Measurements from ENCODE around the gene SLC25A51.

Gene SLC25A51

GRCh38 chr9:37937366-37937765 is 33.4 kb upstream of the SLC25A51 start:
- Histone ChIP-seq H3K36me3 (ENCODE audit: control insufficient read depth in 1 of 2, insufficient read depth in 2 of 2, low read length in 2 of 2) (peaks cover 0 to 10% of the 10 kb centered on the region in 2 donors), H3K27ac (ENCODE audit: low read depth, low read length) (no peak overlapping the region), H3K9ac (ENCODE audit: low read depth in 1 of 2, low read length in 2 of 2) (no peak overlapping the region), H3K9me3 (ENCODE audit: control insufficient read depth in 1 of 2, low read length in 2 of 2) (no peaks in the 10 kb centered on the region), H3K27me3 (ENCODE audit: control insufficient read depth in 1 of 2, insufficient read depth in 2 of 2, low read length in 2 of 2) (no peaks in the 10 kb centered on the region), H3K4me1 (ENCODE audit: control insufficient read depth in 1 of 2, insufficient read depth in 2 of 2, low read length in 2 of 2) (no peaks in the 10 kb centered on the region), H3K4me3 (ENCODE audit: low read depth in 1 of 2, low read length in 2 of 2) (no peak overlapping the region)

- Histone ChIP-seq H3K27ac (ENCODE audit: low read depth, low read length) (no peak overlapping the region), H3K9me3 (ENCODE audit: control insufficient read depth in 1 of 2, low read length in 2 of 2) (no peaks in the 10 kb centered on the region), H3K4me1 (ENCODE audit: control insufficient read depth in 1 of 2, insufficient read depth in 2 of 2, low read length in 2 of 2) (no peaks in the 10 kb centered on the region), H3K4me3 (ENCODE audit: low read depth in 1 of 2, low read length in 2 of 2) (no peak overlapping the region), H3K36me3 (ENCODE audit: control insufficient read depth in 1 of 2, insufficient read depth in 2 of 2, low read length in 2 of 2) (peaks cover 0 to 6% of the 10 kb centered on the region in 2 donors), H3K27me3 (ENCODE audit: control insufficient read depth in 1 of 2, insufficient read depth in 2 of 2, low read length in 2 of 2) (no peaks in the 10 kb centered on the region), H3K9ac (ENCODE audit: low read depth in 1 of 2, low read length in 2 of 2) (no peak overlapping the region)
Measured at GRCh38 chr9:37936965-37937364, 33.0 kb upstream of the SLC25A51 start.

- no peaks in the 10 kb centered on the region for H3K27me3 ChIP-seq (ENCODE audit: control insufficient read depth in 1 of 2, insufficient read depth in 2 of 2, low read length in 2 of 2)
- no peak overlapping the region for H3K9ac ChIP-seq (ENCODE audit: low read depth in 1 of 2, low read length in 2 of 2)
- peaks cover 0 to 6% of the 10 kb centered on the region in 2 donors for H3K36me3 ChIP-seq (ENCODE audit: control insufficient read depth in 1 of 2, insufficient read depth in 2 of 2, low read length in 2 of 2)
- no peaks in the 10 kb centered on the region for H3K9me3 ChIP-seq (ENCODE audit: control insufficient read depth in 1 of 2, low read length in 2 of 2)
- H3K4me1 ChIP-seq (ENCODE audit: control insufficient read depth in 1 of 2, insufficient read depth in 2 of 2, low read length in 2 of 2) = no peaks in the 10 kb centered on the region
- no peak overlapping the region for H3K4me3 ChIP-seq (ENCODE audit: low read depth in 1 of 2, low read length in 2 of 2)
- no peak overlapping the region for H3K27ac ChIP-seq (ENCODE audit: low read depth, low read length)
Measured at GRCh38 chr9:37936376-37936775, 32.4 kb upstream of the SLC25A51 start.

GRCh38 chr9:37935096-37935495 is 31.2 kb upstream of the SLC25A51 start:
- Histone ChIP-seq H3K4me3 (ENCODE audit: low read depth in 1 of 2, low read length in 2 of 2) (no peak overlapping the region), H3K9me3 (ENCODE audit: control insufficient read depth in 1 of 2, low read length in 2 of 2) (no peaks in the 10 kb centered on the region), H3K4me1 (ENCODE audit: control insufficient read depth in 1 of 2, insufficient read depth in 2 of 2, low read length in 2 of 2) (no peaks in the 10 kb centered on the region), H3K9ac (ENCODE audit: low read depth in 1 of 2, low read length in 2 of 2) (no peak overlapping the region), H3K27me3 (ENCODE audit: control insufficient read depth in 1 of 2, insufficient read depth in 2 of 2, low read length in 2 of 2) (no peaks in the 10 kb centered on the region), H3K36me3 (ENCODE audit: control insufficient read depth in 1 of 2, insufficient read depth in 2 of 2, low read length in 2 of 2) (peaks cover 0 to 6% of the 10 kb centered on the region in 2 donors), H3K27ac (ENCODE audit: low read depth, low read length) (no peak overlapping the region)

GRCh38 chr9:37931592-37931991 is 27.7 kb upstream of the SLC25A51 start:
- Histone ChIP-seq H3K9ac (ENCODE audit: low read depth in 1 of 2, low read length in 2 of 2) (no peak overlapping the region), H3K27me3 (ENCODE audit: control insufficient read depth in 1 of 2, insufficient read depth in 2 of 2, low read length in 2 of 2) (no peaks in the 10 kb centered on the region), H3K9me3 (ENCODE audit: control insufficient read depth in 1 of 2, low read length in 2 of 2) (no peaks in the 10 kb centered on the region), H3K27ac (ENCODE audit: low read depth, low read length) (no peak overlapping the region), H3K4me1 (ENCODE audit: control insufficient read depth in 1 of 2, insufficient read depth in 2 of 2, low read length in 2 of 2) (peaks cover 13 to 15% of the 10 kb centered on the region in 2 donors), H3K4me3 (ENCODE audit: low read depth in 1 of 2, low read length in 2 of 2) (no peak overlapping the region), H3K36me3 (ENCODE audit: control insufficient read depth in 1 of 2, insufficient read depth in 2 of 2, low read length in 2 of 2) (peaks cover 0 to 5% of the 10 kb centered on the region in 2 donors)

GRCh38 chr9:37929441-37929895 is 25.5 kb upstream of the SLC25A51 start:
- Histone ChIP-seq H3K36me3 (ENCODE audit: control insufficient read depth in 1 of 2, insufficient read depth in 2 of 2, low read length in 2 of 2) (peaks cover 0 to 2% of the 10 kb centered on the region in 2 donors), H3K4me1 (ENCODE audit: control insufficient read depth in 1 of 2, insufficient read depth in 2 of 2, low read length in 2 of 2) (peaks cover 15 to 24% of the 10 kb centered on the region in 2 donors), H3K27ac (ENCODE audit: low read depth, low read length) (no peak overlapping the region), H3K9ac (ENCODE audit: low read depth in 1 of 2, low read length in 2 of 2) (no peak overlapping the region), H3K4me3 (ENCODE audit: low read depth in 1 of 2, low read length in 2 of 2) (no peak overlapping the region), H3K9me3 (ENCODE audit: control insufficient read depth in 1 of 2, low read length in 2 of 2) (no peaks in the 10 kb centered on the region), H3K27me3 (ENCODE audit: control insufficient read depth in 1 of 2, insufficient read depth in 2 of 2, low read length in 2 of 2) (no peaks in the 10 kb centered on the region)

GRCh38 chr9:37928552-37929430 is 24.9 kb upstream of the SLC25A51 start:
- Histone ChIP-seq H3K9ac (ENCODE audit: low read depth in 1 of 2, low read length in 2 of 2) (no peak overlapping the region), H3K27ac (ENCODE audit: low read depth, low read length) (no peak overlapping the region), H3K36me3 (ENCODE audit: control insufficient read depth in 1 of 2, insufficient read depth in 2 of 2, low read length in 2 of 2) (peaks cover 0 to 2% of the 10 kb centered on the region in 2 donors), H3K4me3 (ENCODE audit: low read depth in 1 of 2, low read length in 2 of 2) (no peak overlapping the region), H3K27me3 (ENCODE audit: control insufficient read depth in 1 of 2, insufficient read depth in 2 of 2, low read length in 2 of 2) (no peaks in the 10 kb centered on the region), H3K4me1 (ENCODE audit: control insufficient read depth in 1 of 2, insufficient read depth in 2 of 2, low read length in 2 of 2) (peaks cover 15 to 26% of the 10 kb centered on the region in 2 donors), H3K9me3 (ENCODE audit: control insufficient read depth in 1 of 2, low read length in 2 of 2) (no peaks in the 10 kb centered on the region)

GRCh38 chr9:37927601-37928551 is 23.9 kb upstream of the SLC25A51 start:
- no peak overlapping the region for H3K4me3 ChIP-seq (ENCODE audit: low read depth in 1 of 2, low read length in 2 of 2)
- H3K27me3 ChIP-seq (ENCODE audit: control insufficient read depth in 1 of 2, insufficient read depth in 2 of 2, low read length in 2 of 2) = no peaks in the 10 kb centered on the region
- peaks cover 17 to 28% of the 10 kb centered on the region in 2 donors for H3K4me1 ChIP-seq (ENCODE audit: control insufficient read depth in 1 of 2, insufficient read depth in 2 of 2, low read length in 2 of 2)
- H3K36me3 ChIP-seq (ENCODE audit: control insufficient read depth in 1 of 2, insufficient read depth in 2 of 2, low read length in 2 of 2) = peaks cover 0 to 2% of the 10 kb centered on the region in 2 donors
- H3K9me3 ChIP-seq (ENCODE audit: control insufficient read depth in 1 of 2, low read length in 2 of 2) = no peaks in the 10 kb centered on the region
- no peak overlapping the region for H3K27ac ChIP-seq (ENCODE audit: low read depth, low read length)
- peak overlapping the region in 1 of 2 donors; percentile 18 for H3K9ac ChIP-seq (ENCODE audit: low read depth in 1 of 2, low read length in 2 of 2)

- no peaks in the 10 kb centered on the region for H3K9me3 ChIP-seq (ENCODE audit: control insufficient read depth in 1 of 2, low read length in 2 of 2)
- H3K4me1 ChIP-seq (ENCODE audit: control insufficient read depth in 1 of 2, insufficient read depth in 2 of 2, low read length in 2 of 2) = peaks cover 25 to 34% of the 10 kb centered on the region in 2 donors
- H3K27me3 ChIP-seq (ENCODE audit: control insufficient read depth in 1 of 2, insufficient read depth in 2 of 2, low read length in 2 of 2) = no peaks in the 10 kb centered on the region
- H3K4me3 ChIP-seq (ENCODE audit: low read depth in 1 of 2, low read length in 2 of 2) = no peak overlapping the region
- H3K27ac ChIP-seq (ENCODE audit: low read depth, low read length) = no peak overlapping the region
- H3K36me3 ChIP-seq (ENCODE audit: control insufficient read depth in 1 of 2, insufficient read depth in 2 of 2, low read length in 2 of 2) = peaks cover 0 to 2% of the 10 kb centered on the region in 2 donors
- no peak overlapping the region for H3K9ac ChIP-seq (ENCODE audit: low read depth in 1 of 2, low read length in 2 of 2)
Measured at GRCh38 chr9:37927132-37927531, 23.2 kb upstream of the SLC25A51 start.

GRCh38 chr9:37926737-37927118 is 22.8 kb upstream of the SLC25A51 start:
- H3K9ac ChIP-seq (ENCODE audit: low read depth in 1 of 2, low read length in 2 of 2) = no peak overlapping the region
- peaks cover 25 to 34% of the 10 kb centered on the region in 2 donors for H3K4me1 ChIP-seq (ENCODE audit: control insufficient read depth in 1 of 2, insufficient read depth in 2 of 2, low read length in 2 of 2)
- no peaks in the 10 kb centered on the region for H3K9me3 ChIP-seq (ENCODE audit: control insufficient read depth in 1 of 2, low read length in 2 of 2)
- no peak overlapping the region for H3K27ac ChIP-seq (ENCODE audit: low read depth, low read length)
- peaks cover 0 to 2% of the 10 kb centered on the region in 2 donors for H3K36me3 ChIP-seq (ENCODE audit: control insufficient read depth in 1 of 2, insufficient read depth in 2 of 2, low read length in 2 of 2)
- H3K27me3 ChIP-seq (ENCODE audit: control insufficient read depth in 1 of 2, insufficient read depth in 2 of 2, low read length in 2 of 2) = no peaks in the 10 kb centered on the region
- H3K4me3 ChIP-seq (ENCODE audit: low read depth in 1 of 2, low read length in 2 of 2) = no peak overlapping the region
